HFF-Myc (cell line): Measurements from ENCODE around the gene CDKN2B-AS1.

Source experiments
- DNase-seq: peaks from one replicate; pipeline ENCODE4 v3.0.0-alpha.2; 2011; ENCODE audit warnings: low read depth; ENCODE audit errors: extremely low read depth
- H3K4me3 ChIP-seq: replicated peaks from 2 replicates; pipeline ENCODE4 v1.5.1; 2011; ENCODE audit warnings: low read depth, mild to moderate bottlenecking, control low read depth, low read length
- CTCF ChIP-seq: IDR thresholded peaks from 2 replicates; pipeline ENCODE4 v1.5.1; 2012; ENCODE audit warnings: mild to moderate bottlenecking, low read depth, low read length, control low read depth; ENCODE audit errors: missing control alignments

CDKN2B-AS1 gene

DNA sequence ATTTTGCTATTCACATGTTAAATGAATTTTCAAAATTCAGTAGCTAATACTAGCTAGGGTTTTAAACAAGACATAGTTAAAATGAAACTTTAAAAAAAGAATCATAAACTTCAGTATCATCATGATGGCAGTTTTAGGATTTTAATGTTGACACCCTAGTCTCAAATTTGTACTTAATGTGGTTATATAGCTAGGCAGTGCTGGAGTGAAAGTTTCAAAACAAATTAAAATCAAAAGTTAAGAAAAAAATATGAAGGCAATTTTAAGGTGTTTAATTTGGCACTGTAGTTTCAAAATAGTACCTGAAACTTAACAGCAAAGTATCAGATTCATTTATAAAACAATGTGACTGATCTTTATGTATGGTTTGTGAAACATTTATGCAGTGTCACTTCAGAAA is 33.8 kb downstream of the CDKN2B-AS1 start:
- no peak overlapping the region for H3K4me3 ChIP-seq
- DNase-seq = no peak
- no peak for TF ChIP-seq CTCF

DNA sequence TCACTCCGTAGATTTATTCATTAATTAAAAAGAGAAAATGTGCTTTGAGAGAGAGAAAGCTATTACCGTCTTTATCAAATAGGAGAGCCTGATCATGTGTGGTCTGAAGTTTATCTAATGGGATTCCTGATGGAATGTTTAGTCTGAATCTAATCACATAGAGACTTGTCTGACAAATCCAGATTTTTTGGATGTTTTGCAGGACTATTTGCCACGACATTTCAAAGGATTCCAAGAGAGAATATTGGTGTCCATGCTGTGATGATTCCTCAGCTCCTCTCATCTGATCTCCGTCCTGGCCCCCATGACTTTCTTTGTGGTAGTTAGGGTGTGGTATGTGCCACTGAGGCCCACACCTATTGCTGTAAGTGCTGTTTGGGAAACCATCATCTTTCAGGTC is 34.6 kb downstream of the CDKN2B-AS1 start:
- TF ChIP-seq CTCF = no peak
- no peak for DNase-seq
- H3K4me3 ChIP-seq = no peak overlapping the region

DNA sequence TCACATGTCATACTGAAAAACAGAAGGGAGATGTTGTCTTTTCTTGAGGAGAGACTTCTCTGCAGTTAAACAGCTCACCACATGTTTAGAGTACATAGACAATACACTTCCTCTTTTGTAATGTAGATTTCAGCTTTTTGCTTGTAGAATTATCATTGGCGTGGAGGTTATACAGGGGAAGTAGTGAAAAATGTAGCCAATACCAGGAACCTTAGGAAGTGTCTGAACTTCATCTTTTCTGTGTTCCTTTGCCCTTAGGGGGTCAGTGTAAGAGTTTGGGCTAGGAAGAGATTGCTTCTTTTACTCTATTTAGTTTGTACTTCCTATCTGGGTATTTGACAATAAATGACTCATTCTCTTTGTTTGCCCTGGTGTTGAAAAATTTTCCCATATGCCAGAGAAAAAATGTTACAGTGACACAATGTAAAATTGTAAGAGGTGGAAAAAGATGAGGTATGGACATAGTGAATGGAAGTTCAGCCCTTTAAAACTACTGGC is 35.6 kb downstream of the CDKN2B-AS1 start:
- no peak overlapping the region for H3K4me3 ChIP-seq
- no peak for DNase-seq
- TF ChIP-seq CTCF = no peak

GRCh38 chr9:22031655-22032411 is 37.2 kb downstream of the CDKN2B-AS1 start:
- no peak for TF ChIP-seq CTCF
- no peak overlapping the region for H3K4me3 ChIP-seq
- DNase-seq = no peak

DNA sequence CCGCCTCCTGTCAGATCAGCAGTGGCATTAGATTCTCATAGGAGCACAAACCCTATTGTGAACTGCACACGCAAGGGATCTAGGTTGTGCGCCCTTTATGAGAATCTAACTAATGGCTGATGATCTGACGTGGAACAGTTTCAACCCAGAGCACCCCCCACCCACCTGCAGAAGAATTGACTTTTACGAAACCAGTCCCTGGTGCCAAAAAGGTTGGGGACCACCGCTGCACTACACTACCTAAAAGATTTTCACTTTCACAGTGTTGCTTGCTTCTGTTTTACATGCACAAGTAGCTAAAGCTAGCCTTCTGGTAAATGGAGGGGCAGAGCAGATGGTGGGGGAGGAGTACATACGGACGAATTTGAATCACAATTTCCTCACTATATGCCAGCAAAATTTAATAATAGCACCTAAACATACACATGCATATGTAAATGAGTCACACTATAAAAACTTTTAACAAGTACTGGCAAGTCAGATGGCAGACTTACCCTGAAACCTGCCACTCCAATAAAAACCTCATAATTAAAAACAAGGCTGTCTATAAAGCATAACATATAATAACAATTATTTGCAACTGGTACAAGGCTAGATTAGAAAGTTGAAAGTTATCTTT is 38.5 kb downstream of the CDKN2B-AS1 start:
- no peak overlapping the region for H3K4me3 ChIP-seq
- no peak for TF ChIP-seq CTCF
- no peak for DNase-seq

DNA sequence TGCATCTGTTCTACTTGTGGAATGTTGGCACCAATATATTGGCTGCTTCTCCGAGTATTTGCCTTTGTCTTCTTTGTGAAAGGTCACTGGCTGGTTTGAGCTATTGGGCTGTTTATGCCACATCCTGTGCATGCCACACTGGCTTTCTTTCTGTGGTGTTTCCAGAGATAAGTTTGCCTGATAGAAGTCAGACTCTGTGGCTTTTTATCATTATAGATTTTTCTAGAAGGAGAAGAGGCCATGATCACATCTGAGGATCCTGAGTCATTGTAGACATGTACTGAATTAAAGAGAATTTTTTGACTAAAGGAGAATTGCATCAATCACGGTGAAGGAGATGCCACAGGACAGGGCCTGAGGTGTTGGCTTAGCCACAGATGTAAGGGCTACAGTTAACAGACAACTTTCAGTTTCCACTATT is 41.0 kb downstream of the CDKN2B-AS1 start:
- TF ChIP-seq CTCF = no peak
- no peak overlapping the region for H3K4me3 ChIP-seq
- DNase-seq = no peak
